ENCODE results near the gene PFKFB2. TPM values are rescaled to one million over a fixed set of nuclear protein-coding genes. Genes with fewer than 3 reads are reported as not detected.

Gene PFKFB2
- total RNA-seq, 4 donors from 2014 or later = 3.7 to 5.3 (median 4.1) TPM

DNA sequence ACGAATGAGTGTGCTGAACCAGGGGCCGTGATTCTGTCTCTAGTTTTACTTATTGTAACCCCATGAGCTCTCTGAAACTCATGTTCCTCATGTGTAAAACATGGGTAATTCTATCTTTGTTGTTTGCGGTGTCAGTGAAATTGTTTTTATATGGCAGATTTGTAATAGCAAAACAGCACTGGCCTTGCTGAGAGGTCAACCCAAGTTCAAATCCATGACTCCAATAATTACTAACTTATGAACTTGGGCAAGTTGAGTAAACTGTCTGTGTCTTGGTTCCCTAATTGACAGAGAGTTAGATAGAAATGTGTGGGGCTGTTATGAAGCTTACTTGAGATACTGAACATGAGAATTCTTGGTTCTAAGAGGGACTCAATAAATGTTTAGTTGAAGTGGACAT lies 38.3 kb upstream of the PFKFB2 start:
- TF ChIP-seq POLR2AphosphoS5 (IDR thresholded peaks at IDR 0.05) = no peak
- TF ChIP-seq, protein P1, sequence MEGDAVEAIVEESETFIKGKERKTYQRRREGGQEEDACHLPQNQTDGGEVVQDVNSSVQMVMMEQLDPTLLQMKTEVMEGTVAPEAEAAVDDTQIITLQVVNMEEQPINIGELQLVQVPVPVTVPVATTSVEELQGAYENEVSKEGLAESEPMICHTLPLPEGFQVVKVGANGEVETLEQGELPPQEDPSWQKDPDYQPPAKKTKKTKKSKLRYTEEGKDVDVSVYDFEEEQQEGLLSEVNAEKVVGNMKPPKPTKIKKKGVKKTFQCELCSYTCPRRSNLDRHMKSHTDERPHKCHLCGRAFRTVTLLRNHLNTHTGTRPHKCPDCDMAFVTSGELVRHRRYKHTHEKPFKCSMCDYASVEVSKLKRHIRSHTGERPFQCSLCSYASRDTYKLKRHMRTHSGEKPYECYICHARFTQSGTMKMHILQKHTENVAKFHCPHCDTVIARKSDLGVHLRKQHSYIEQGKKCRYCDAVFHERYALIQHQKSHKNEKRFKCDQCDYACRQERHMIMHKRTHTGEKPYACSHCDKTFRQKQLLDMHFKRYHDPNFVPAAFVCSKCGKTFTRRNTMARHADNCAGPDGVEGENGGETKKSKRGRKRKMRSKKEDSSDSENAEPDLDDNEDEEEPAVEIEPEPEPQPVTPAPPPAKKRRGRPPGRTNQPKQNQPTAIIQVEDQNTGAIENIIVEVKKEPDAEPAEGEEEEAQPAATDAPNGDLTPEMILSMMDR (IDR thresholded peaks at IDR 0.05) = no peak
- no peak for TF ChIP-seq EP300 (IDR thresholded peaks at IDR 0.05)
- TF ChIP-seq POLR2A (IDR thresholded peaks at IDR 0.05; ENCODE audit: low read depth) = no peak
- intact Hi-C loops (cut with DNase I) = no loop called here
- no peaks in the 10 kb centered on the region for H3K9me3 ChIP-seq
- no peaks in the 10 kb centered on the region for H3K36me3 ChIP-seq
- no peak for DNase-seq (ENCODE audit: extremely low spot score)
- H3K4me1 ChIP-seq = no peaks in the 10 kb centered on the region
- H3K4me3 ChIP-seq = no peak overlapping the region
- WGBS = 87% methylated on average over 3 of the region's 3 CpGs
- H3K27me3 ChIP-seq = no peaks in the 10 kb centered on the region
- H3K27ac ChIP-seq (replicated peaks in 1 of 4) = no peak overlapping the region

GRCh38 chr1:207015791-207016190 lies 37.3 kb upstream of the PFKFB2 start:
- Histone ChIP-seq H3K36me3 (no peaks in the 10 kb centered on the region), H3K27me3 (no peaks in the 10 kb centered on the region), H3K4me1 (no peaks in the 10 kb centered on the region), H3K27ac (replicated peaks in 1 of 4) (no peak overlapping the region), H3K9me3 (no peaks in the 10 kb centered on the region), H3K4me3 (no peak overlapping the region)
- 93% methylated on average over 3 of the region's 3 CpGs for WGBS
- intact Hi-C loops (cut with DNase I) = no loop called here
- no peak for TF ChIP-seq POLR2A (IDR thresholded peaks at IDR 0.05; ENCODE audit: low read depth)
- TF ChIP-seq, protein P1 (IDR thresholded peaks at IDR 0.05) = no peak
- TF ChIP-seq EP300 (IDR thresholded peaks at IDR 0.05) = no peak
- no peak for DNase-seq (ENCODE audit: extremely low spot score)

DNA sequence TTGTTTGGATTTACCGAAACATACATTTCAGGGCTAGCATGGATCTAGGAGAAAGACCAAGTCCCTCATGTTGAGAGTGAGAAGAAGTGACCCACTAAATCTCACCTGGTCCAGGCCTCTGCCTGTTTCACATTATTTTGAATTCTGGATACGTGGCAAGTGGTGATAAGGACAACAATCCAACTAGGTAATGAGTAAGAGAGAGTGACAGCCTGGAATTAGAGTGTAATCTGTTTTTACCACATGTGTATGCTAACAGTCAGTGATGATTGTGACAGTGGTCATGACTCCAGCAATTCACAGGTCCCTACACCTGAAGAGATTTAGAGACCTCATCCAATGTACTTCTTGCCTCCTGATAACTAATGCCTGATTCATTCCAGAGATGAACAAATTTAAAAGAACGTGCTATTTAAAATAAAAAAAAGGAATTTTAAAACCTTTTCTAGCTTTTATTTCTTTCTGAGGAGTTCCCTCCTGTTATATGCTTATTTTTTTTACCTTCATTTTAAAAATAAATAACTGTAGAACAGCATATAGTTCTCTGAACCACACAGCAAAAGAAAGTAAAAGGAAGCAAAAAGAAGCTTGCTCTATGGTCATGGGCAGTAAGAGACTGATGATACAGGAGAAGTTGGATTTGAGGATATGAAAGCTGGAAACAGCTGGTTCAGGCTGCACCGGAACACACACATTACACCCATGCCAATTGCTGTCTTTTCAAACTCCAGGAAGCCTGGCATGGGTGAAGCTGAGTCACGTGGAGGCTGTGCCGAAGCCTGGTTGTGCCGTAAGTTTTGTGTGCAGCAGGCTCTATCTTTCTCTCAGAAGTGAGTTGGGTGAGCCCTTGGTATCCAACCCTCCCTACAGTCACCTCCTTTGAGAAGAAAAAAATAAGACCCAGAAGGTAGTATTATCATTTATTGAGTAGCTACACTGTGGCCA lies 35.2 kb upstream of the PFKFB2 start:
- Histone ChIP-seq H3K27me3 (no peaks in the 10 kb centered on the region), H3K4me3 (no peak overlapping the region), H3K36me3 (no peaks in the 10 kb centered on the region), H3K9me3 (no peaks in the 10 kb centered on the region), H3K27ac (replicated peaks in 1 of 4) (no peak overlapping the region), H3K4me1 (peaks cover 0 to 4% (median 0%) of the 10 kb centered on the region in 4 donors)
- 64% methylated on average over 7 of the region's 7 CpGs for WGBS
- DNase-seq (ENCODE audit: extremely low spot score) = peak; percentile 91
- intact Hi-C loops (cut with DNase I) = no loop called here
- TF ChIP-seq POLR2AphosphoS5 (IDR thresholded peaks at IDR 0.05) (no peak), EP300 (IDR thresholded peaks at IDR 0.05) (no peak), POLR2A (IDR thresholded peaks at IDR 0.05; ENCODE audit: low read depth) (no peak)
- TF ChIP-seq, protein P1 (IDR thresholded peaks at IDR 0.05) = no peak

- Histone ChIP-seq H3K27ac (replicated peaks in 1 of 4) (no peak overlapping the region), H3K4me1 (peaks cover 0 to 9% (median 0%) of the 10 kb centered on the region in 4 donors), H3K9me3 (no peaks in the 10 kb centered on the region), H3K27me3 (no peaks in the 10 kb centered on the region), H3K4me3 (no peak overlapping the region), H3K36me3 (no peaks in the 10 kb centered on the region)
- 97% methylated on average over 4 of the region's 4 CpGs for WGBS
- TF ChIP-seq, protein P1 (IDR thresholded peaks at IDR 0.05) = no peak
- TF ChIP-seq POLR2A (IDR thresholded peaks at IDR 0.05; ENCODE audit: low read depth) (no peak), POLR2AphosphoS5 (IDR thresholded peaks at IDR 0.05) (no peak), EP300 (IDR thresholded peaks at IDR 0.05) (no peak)
- DNase-seq (ENCODE audit: extremely low spot score) = peak; percentile 60
- intact Hi-C loops (cut with DNase I) = no loop called here
Measured at GRCh38 chr1:207018707-207019106, 34.4 kb upstream of the PFKFB2 start.

Data from esophagus muscularis mucosa (tissue), 4 donors.